GM12875 (cell line): ENCODE results near the gene CCDC187.

Experiments
- H3K4me3 ChIP-seq: one replicate; pipeline ENCODE4 v1.5.1; 2011; ENCODE audit warnings: low read depth, low read length, control low read depth
- CTCF ChIP-seq: IDR thresholded peaks from 2 replicates; pipeline ENCODE4 v1.5.1; 2011; ENCODE audit warnings: low read depth, mild to moderate bottlenecking, control low read depth, inconsistent platforms, low read length, moderate library complexity, borderline replicate concordance; ENCODE audit not compliant: insufficient read depth

The CCDC187 gene

GRCh38 chr9:136286987-136287379 lies 16.9 kb downstream of the CCDC187 start:
- no peak overlapping the region for H3K4me3 ChIP-seq
- no peak for TF ChIP-seq CTCF

- no peak for TF ChIP-seq CTCF
Observed at GRCh38 chr9:136286359-136286986, 17.4 kb downstream of the CCDC187 start.

GRCh38 chr9:136285501-136286358 lies 18.2 kb downstream of the CCDC187 start:
- no peak for TF ChIP-seq CTCF
- no peak overlapping the region for H3K4me3 ChIP-seq

More at GRCh38 chr9:136286359-136286986, 17.4 kb downstream of the CCDC187 start:
- no peak overlapping the region for H3K4me3 ChIP-seq

- no peak for TF ChIP-seq CTCF
- no peak overlapping the region for H3K4me3 ChIP-seq
Observed at GRCh38 chr9:136284951-136285350, 18.9 kb downstream of the CCDC187 start.

- no peak for TF ChIP-seq CTCF
- no peak overlapping the region for H3K4me3 ChIP-seq
Observed at GRCh38 chr9:136284311-136284710, 19.6 kb downstream of the CCDC187 start.

- H3K4me3 ChIP-seq = no peak overlapping the region
Observed at GRCh38 chr9:136283291-136284235, 20.3 kb downstream of the CCDC187 start.

More at GRCh38 chr9:136283291-136284235, 20.3 kb downstream of the CCDC187 start:
- TF ChIP-seq CTCF = peak; percentile 87
